ENCODE results near the gene TMEM273. TPM values are rescaled to one million over a fixed set of nuclear protein-coding genes. Genes with fewer than 3 reads are reported as not detected.

TMEM273 gene
- total RNA-seq, 1 experiment from 2014 or later: 0.09 TPM

GRCh38 chr10:49207113-49207512 lies 18.9 kb upstream of the TMEM273 start (continued):
- no peak for TF ChIP-seq PREB (CRISPR knock-in tag; IDR thresholded peaks at IDR 0.05; ENCODE audit: borderline replicate concordance)
- no peak for TF ChIP-seq SOX15 (CRISPR knock-in tag; IDR thresholded peaks at IDR 0.05)
- no peak for TF ChIP-seq ZNF671 (CRISPR knock-in tag; IDR thresholded peaks at IDR 0.05)
- TF ChIP-seq, protein P1, sequence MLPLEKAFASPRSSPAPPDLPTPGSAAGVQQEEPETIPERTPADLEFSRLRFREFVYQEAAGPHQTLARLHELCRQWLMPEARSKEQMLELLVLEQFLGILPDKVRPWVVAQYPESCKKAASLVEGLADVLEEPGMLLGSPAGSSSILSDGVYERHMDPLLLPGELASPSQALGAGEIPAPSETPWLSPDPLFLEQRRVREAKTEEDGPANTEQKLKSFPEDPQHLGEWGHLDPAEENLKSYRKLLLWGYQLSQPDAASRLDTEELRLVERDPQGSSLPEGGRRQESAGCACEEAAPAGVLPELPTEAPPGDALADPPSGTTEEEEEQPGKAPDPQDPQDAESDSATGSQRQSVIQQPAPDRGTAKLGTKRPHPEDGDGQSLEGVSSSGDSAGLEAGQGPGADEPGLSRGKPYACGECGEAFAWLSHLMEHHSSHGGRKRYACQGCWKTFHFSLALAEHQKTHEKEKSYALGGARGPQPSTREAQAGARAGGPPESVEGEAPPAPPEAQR (CRISPR knock-in tag; IDR thresholded peaks at IDR 0.05): no peak
- no peak for TF ChIP-seq OVOL2 (CRISPR knock-in tag; IDR thresholded peaks at IDR 0.05; ENCODE audit: borderline replicate concordance)

DNA sequence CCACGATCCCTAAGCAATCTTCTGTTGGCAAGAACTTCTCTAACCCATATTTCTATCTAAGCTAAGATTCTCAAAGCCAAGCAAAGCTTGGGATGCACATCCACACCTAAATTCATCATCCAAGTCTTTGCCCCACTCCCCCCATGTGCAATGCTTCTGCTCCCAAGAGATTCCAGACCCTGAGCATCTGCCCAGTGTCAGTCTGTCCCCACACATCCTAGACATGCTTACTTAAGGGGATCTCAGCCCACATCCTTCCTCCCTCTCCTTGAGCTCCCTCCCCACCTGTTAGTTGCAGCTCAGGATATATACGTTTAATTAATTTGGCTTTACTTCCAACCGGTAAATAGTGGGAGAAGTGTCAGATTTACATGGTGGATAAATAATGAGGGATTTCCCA lies 17.0 kb upstream of the TMEM273 start:
- peaks cover 19% of the 10 kb centered on the region for H3K9me3 Mint-ChIP-seq
- ChIA-PET POLR2A (no interaction called here), CTCF (interaction anchor here (1.4 kb wide), 1 partner anchor 41 kb away, joined by 3 read pairs; no protein-coding TSS in a partner anchor)

GRCh38 chr10:49204119-49204518 lies 15.9 kb upstream of the TMEM273 start:
- no peak overlapping the region for H3K4me3 Mint-ChIP-seq
- no peak overlapping the region for H3K27ac Mint-ChIP-seq
- peaks cover 4% of the 10 kb centered on the region; the same call in 1 of the 2 replicates for H3K36me3 Mint-ChIP-seq
- DNase-seq (ENCODE audit: low spot score) (no peak), ATAC-seq (no peak)
- H3K4me1 Mint-ChIP-seq: no peaks in the 10 kb centered on the region
- ChIA-PET CTCF (interaction anchor here (1.4 kb wide), 1 partner anchor 40 kb away, joined by 3 read pairs; no protein-coding TSS in a partner anchor), POLR2A (no interaction called here)
- peaks cover 19% of the 10 kb centered on the region for H3K9me3 Mint-ChIP-seq
- H3K27me3 Mint-ChIP-seq (ENCODE audit: low read depth): no peaks in the 10 kb centered on the region; the same call in 1 of the 2 replicates
- TF ChIP-seq, protein P2, sequence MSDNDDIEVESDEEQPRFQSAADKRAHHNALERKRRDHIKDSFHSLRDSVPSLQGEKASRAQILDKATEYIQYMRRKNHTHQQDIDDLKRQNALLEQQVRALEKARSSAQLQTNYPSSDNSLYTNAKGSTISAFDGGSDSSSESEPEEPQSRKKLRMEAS (CRISPR knock-in tag; IDR thresholded peaks at IDR 0.05): no peak
- TF ChIP-seq GRHL2 (CRISPR knock-in tag; IDR thresholded peaks at IDR 0.05; ENCODE audit: insufficient replicate concordance, severe bottlenecking): no peak
- no peak for TF ChIP-seq NFYB (CRISPR knock-in tag; conservative IDR thresholded peaks at IDR 0.05; ENCODE audit: low read depth)
- no peak for TF ChIP-seq HMGXB4 (CRISPR knock-in tag; IDR thresholded peaks at IDR 0.05)
- no peak for TF ChIP-seq ZBTB21 (CRISPR knock-in tag; IDR thresholded peaks at IDR 0.05; ENCODE audit: borderline replicate concordance)
- TF ChIP-seq GTF2I (CRISPR knock-in tag; conservative IDR thresholded peaks at IDR 0.05): no peak
- no peak for TF ChIP-seq SP1 (CRISPR knock-in tag; conservative IDR thresholded peaks at IDR 0.05)
- no peak for TF ChIP-seq ZNF138 (CRISPR knock-in tag; conservative IDR thresholded peaks at IDR 0.05)
- TF ChIP-seq ZNF423 (CRISPR knock-in tag; IDR thresholded peaks at IDR 0.05): no peak
- TF ChIP-seq NR3C1 (CRISPR knock-in tag; conservative IDR thresholded peaks at IDR 0.05; ENCODE audit: low read depth): no peak
- TF ChIP-seq PREB (CRISPR knock-in tag; IDR thresholded peaks at IDR 0.05; ENCODE audit: borderline replicate concordance): no peak
- TF ChIP-seq, protein P3, sequence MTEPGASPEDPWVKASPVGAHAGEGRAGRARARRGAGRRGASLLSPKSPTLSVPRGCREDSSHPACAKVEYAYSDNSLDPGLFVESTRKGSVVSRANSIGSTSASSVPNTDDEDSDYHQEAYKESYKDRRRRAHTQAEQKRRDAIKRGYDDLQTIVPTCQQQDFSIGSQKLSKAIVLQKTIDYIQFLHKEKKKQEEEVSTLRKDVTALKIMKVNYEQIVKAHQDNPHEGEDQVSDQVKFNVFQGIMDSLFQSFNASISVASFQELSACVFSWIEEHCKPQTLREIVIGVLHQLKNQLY (CRISPR knock-in tag; IDR thresholded peaks at IDR 0.05): no peak

More for the DNA sequence above, 17.0 kb upstream of the TMEM273 start:
- DNase-seq (ENCODE audit: low spot score) (no peak), ATAC-seq (no peak)
- Mint-ChIP-seq H3K27ac (no peak overlapping the region), H3K4me3 (no peak overlapping the region), H3K4me1 (no peaks in the 10 kb centered on the region), H3K27me3 (ENCODE audit: low read depth) (no peaks in the 10 kb centered on the region; the same call in 1 of the 2 replicates), H3K36me3 (peaks cover 4% of the 10 kb centered on the region; the same call in 1 of the 2 replicates)
- TF ChIP-seq AR (CRISPR knock-in tag; IDR thresholded peaks at IDR 0.05): no peak
- TF ChIP-seq, protein P1 (CRISPR knock-in tag; IDR thresholded peaks at IDR 0.05): no peak
